BLaER1 treated with 17β-estradiol and CSF1 and Interleukin-3, amounts not matched to agents 10 nM and 100 nM (cell line): ENCODE results near the gene COL7A1.

Source experiments
- H3K27ac ChIP-seq, 11 experiments: shearing (Covaris generic); formaldehyde crosslinking; 2 replicates each; pipeline ENCODE4 v1.8.1; 2022
- H3K27me3 ChIP-seq, 11 experiments: shearing (Covaris generic); formaldehyde crosslinking; 2 replicates each; pipeline ENCODE4 v1.8.1; 2022
- H3K36me3 ChIP-seq, 11 experiments: shearing (Covaris generic); formaldehyde crosslinking; 2 replicates each; pipeline ENCODE4 v1.8.1; 2022
- H3K4me1 ChIP-seq, 10 experiments: shearing (Covaris generic); formaldehyde crosslinking; 2 replicates each; pipeline ENCODE4 v1.8.1; 2022
- H3K4me2 ChIP-seq, 11 experiments: shearing (Covaris generic); formaldehyde crosslinking; 2 replicates each; pipeline ENCODE4 v1.8.1; 2022
- H3K4me3 ChIP-seq, 10 experiments: shearing (Covaris generic); formaldehyde crosslinking; 2 replicates each; pipeline ENCODE4 v1.8.1; 2022
- H3K9ac ChIP-seq, 11 experiments: shearing (Covaris generic); formaldehyde crosslinking; 2 replicates each; pipeline ENCODE4 v1.8.1; 2022
- H3K9me3 ChIP-seq, 11 experiments: shearing (Covaris generic); formaldehyde crosslinking; replicated peaks in 1 of 11; 2 replicates each; pipeline ENCODE4 v1.8.1; 2022
- H4K20me1 ChIP-seq, 11 experiments: shearing (Covaris generic); formaldehyde crosslinking; 2 replicates each; pipeline ENCODE4 v1.8.1; 2022
- Cebpa-rat ChIP-seq, 11 experiments: shearing (Covaris generic); IDR thresholded peaks; 2 replicates each; pipeline ENCODE4 v1.8.1; 2022

Gene COL7A1

DNA sequence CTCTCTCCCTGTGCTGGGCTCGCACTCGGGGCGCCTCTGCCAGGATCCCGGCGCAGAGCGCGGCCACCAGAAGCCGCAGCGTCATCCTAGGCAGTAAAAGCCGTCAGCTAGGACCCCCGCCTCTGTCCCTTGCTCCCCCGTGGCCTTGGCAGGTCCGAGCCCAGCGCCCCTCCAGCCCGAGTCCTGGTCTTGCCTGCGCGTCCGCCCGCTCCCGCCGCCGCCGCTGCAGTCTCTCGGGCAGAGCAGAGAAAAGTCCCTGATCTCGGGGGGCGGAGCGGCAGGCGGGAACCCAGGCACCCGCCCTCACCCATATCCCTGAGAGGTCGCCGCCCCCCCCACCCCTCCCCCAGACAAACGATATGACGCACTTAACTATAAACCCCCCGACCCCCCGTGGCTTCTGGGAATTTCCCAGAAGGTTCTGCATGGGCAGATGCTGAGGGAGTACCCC is at the start of gene COL7A1:
TSS of gene COL7A1 (minus strand) at position 255 of the 451 bp plus-strand sequence. CDS start at position 85, 170 bp downstream.
- Histone ChIP-seq H3K36me3 (peaks cover 26 to 37% (median 30%) of the 10 kb centered on the region in 11 experiments), H3K9ac (peak within 1 kb of the TSS in 3 of 11 experiments; percentile 23 to 66 (median 36); a peak in 4 of 22 replicates), H3K27me3 (peaks cover 40 to 67% (median 57%) of the 10 kb centered on the region in 11 experiments), H3K4me2 (peak within 1 kb of the TSS in 10 of 11 experiments; percentile 37 to 82 (median 54); a peak in 18 of 22 replicates), H4K20me1 (peaks cover 19 to 65% (median 54%) of the 10 kb centered on the region in 11 experiments; a peak in 21 of 22 replicates), H3K4me1 (peaks cover 28 to 40% (median 33%) of the 10 kb centered on the region in 10 experiments), H3K4me3 (peak within 1 kb of the TSS in 4 of 10 experiments; percentile 9 to 35 (median 22); a peak in 4 of 20 replicates), H3K9me3 (no peaks in the 10 kb centered on the region), H3K27ac (no peak within 1 kb of the TSS)
- no peak for TF ChIP-seq Cebpa-rat (IDR thresholded peaks at IDR 0.05)

DNA sequence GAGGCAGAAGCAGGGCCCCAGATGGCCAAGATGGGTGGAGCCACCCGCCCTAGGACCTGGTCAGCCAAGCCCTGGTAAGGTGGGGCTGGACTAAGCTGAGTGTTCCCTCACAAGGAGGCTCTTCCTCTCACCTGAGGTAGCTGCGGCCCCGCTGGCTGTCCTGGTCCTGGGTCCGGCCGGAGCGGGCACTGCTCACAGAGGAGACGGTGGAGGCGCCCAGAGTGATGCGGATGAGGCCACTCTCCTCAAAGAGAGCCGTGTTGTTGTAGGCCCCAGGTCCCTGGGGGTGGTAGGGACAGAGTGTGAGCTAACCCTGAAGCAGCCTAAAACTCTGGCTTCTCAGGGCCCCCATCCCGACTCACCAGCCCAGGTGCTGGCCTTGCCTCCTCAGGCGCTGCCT is 47.5 kb upstream of the COL7A1 start:
- Histone ChIP-seq H3K27me3 (no peaks in the 10 kb centered on the region), H3K9me3 (no peaks in the 10 kb centered on the region), H3K9ac (no peak overlapping the region), H3K4me3 (no peak overlapping the region), H3K4me1 (peaks cover 0 to 11% (median 0%) of the 10 kb centered on the region in 10 experiments; a peak in 1 of 20 replicates), H4K20me1 (peaks cover 0 to 15% (median 0%) of the 10 kb centered on the region in 11 experiments; a peak in 2 of 22 replicates), H3K4me2 (no peak overlapping the region), H3K27ac (no peak overlapping the region), H3K36me3 (no peaks in the 10 kb centered on the region)
- no peak for TF ChIP-seq Cebpa-rat (IDR thresholded peaks at IDR 0.05)

DNA sequence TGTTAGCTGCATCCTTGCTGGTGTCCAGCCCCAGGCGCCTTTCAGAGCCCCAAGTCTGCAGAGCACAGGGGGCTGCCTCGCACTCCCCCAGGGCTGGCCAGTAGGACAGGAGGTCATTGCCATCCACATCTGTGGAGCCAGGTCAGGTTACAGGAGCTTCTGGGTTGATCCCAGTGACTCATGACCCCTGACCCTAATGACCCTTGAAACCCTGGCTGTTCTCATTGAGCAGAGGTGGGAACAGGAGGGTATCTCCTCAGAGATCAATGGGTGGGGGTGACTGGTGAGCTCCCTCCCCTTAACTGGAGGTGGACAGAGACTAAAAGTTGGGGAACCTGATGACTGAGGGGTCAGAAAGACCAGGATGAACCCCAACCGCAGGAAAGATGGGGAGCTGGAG is 46.3 kb upstream of the COL7A1 start:
- H3K4me1 ChIP-seq, result peaks cover 4 to 23% (median 10%) of the 10 kb centered on the region in 10 experiments
- TF ChIP-seq Cebpa-rat (IDR thresholded peaks at IDR 0.05), result no peak
- no peak overlapping the region for H3K4me3 ChIP-seq
- no peak overlapping the region; a peak in 2 of 22 replicates for H3K9ac ChIP-seq
- no peaks in the 10 kb centered on the region for H3K36me3 ChIP-seq
- no peaks in the 10 kb centered on the region for H3K27me3 ChIP-seq
- H3K4me2 ChIP-seq, result no peak overlapping the region
- peaks cover 0 to 15% (median 0%) of the 10 kb centered on the region in 11 experiments; a peak in 2 of 22 replicates for H4K20me1 ChIP-seq
- H3K9me3 ChIP-seq, result no peaks in the 10 kb centered on the region
- H3K27ac ChIP-seq, result no peak overlapping the region

GRCh38 chr3:48639944-48640606 is 44.9 kb upstream of the COL7A1 start:
- Histone ChIP-seq H3K9me3 (no peaks in the 10 kb centered on the region), H3K27me3 (no peaks in the 10 kb centered on the region), H3K4me1 (peaks cover 10 to 32% (median 17%) of the 10 kb centered on the region in 10 experiments), H3K9ac (no peak overlapping the region), H3K4me2 (no peak overlapping the region), H3K4me3 (no peak overlapping the region), H3K27ac (no peak overlapping the region), H3K36me3 (no peaks in the 10 kb centered on the region), H4K20me1 (peaks cover 0 to 10% (median 0%) of the 10 kb centered on the region in 11 experiments; a peak in 2 of 22 replicates)
- no peak for TF ChIP-seq Cebpa-rat (IDR thresholded peaks at IDR 0.05)

DNA sequence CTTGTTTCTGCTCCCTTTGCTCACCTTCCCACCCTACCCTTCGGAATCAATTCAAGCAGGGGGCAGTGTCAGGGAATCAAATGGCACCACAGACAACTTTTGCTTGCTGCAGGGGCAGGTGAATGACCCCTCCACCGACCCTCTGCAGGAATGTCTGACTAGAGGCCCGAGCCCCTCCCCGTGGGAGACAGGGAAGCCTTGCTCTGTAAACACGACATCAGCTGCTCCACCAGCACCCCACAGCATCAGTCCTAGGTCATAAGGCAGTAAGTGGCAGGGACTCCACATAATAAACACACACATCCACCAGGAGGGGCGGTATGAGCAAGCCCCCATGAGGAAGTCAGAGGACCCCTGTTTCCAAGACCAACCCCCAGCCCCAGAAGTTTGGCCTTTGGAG is 42.2 kb upstream of the COL7A1 start:
- Histone ChIP-seq H3K36me3 (peaks cover 5 to 18% (median 13%) of the 10 kb centered on the region in 11 experiments; a peak in 19 of 22 replicates), H3K4me3 (no peak overlapping the region), H3K4me1 (peaks cover 23 to 47% (median 32%) of the 10 kb centered on the region in 10 experiments), H3K4me2 (peak overlapping the region in 5 of 11 experiments; percentile 88 to 99 (median 98); a peak in 4 of 22 replicates), H3K9ac (no peak overlapping the region), H3K27ac (no peak overlapping the region), H4K20me1 (peaks cover 0 to 28% (median 15%) of the 10 kb centered on the region in 11 experiments; a peak in 15 of 22 replicates), H3K27me3 (no peaks in the 10 kb centered on the region), H3K9me3 (no peaks in the 10 kb centered on the region)
- TF ChIP-seq Cebpa-rat (IDR thresholded peaks at IDR 0.05), result no peak

DNA sequence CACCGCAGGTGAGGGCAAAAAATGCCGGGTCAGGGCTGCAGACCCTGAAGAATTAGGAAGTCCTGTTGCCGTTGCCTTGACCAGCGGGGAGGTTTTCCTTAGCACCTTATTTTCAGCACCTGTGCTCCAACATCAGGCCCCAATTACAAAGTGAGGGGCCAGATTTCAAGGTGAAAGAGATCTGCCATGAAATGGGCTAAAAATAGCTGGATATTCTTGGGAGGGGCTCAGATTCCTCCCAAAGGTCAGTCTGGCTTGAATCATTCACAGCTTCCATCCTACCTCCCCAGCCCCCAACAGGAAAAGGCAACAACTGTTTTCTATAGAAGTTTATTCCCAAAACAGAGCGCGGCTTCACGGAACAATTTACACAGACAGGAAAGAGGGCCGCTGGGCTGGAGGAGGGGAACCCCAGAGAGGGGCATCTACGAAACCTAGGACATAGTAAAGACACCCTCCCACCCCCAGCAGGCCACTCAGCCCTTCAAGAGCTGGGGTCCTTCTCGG is 41.1 kb upstream of the COL7A1 start:
- H3K4me2 ChIP-seq, result peak overlapping the region; percentile 87 to 99 (median 94)
- H3K9ac ChIP-seq, result peak overlapping the region; percentile 73 to 87 (median 81)
- peaks cover 23 to 47% (median 32%) of the 10 kb centered on the region in 10 experiments for H3K4me1 ChIP-seq
- peak overlapping the region; percentile 27 to 81 (median 59); a peak in 17 of 22 replicates for H3K27ac ChIP-seq
- no peak for TF ChIP-seq Cebpa-rat (IDR thresholded peaks at IDR 0.05)
- peaks cover 14 to 29% (median 23%) of the 10 kb centered on the region in 11 experiments; a peak in 20 of 22 replicates for H3K36me3 ChIP-seq
- no peaks in the 10 kb centered on the region for H3K27me3 ChIP-seq
- H4K20me1 ChIP-seq, result peaks cover 0 to 35% (median 15%) of the 10 kb centered on the region in 11 experiments; a peak in 15 of 22 replicates
- no peaks in the 10 kb centered on the region for H3K9me3 ChIP-seq
- H3K4me3 ChIP-seq, result peak overlapping the region; percentile 76 to 90 (median 84)

- Histone ChIP-seq H3K9me3 (no peaks in the 10 kb centered on the region), H3K27ac (peak within 1 kb of the TSS; percentile 27 to 81 (median 71); a peak in 21 of 22 replicates), H3K4me1 (peaks cover 23 to 47% (median 32%) of the 10 kb centered on the region in 10 experiments), H3K36me3 (peaks cover 14 to 37% (median 30%) of the 10 kb centered on the region in 11 experiments; a peak in 21 of 22 replicates), H4K20me1 (peaks cover 0 to 41% (median 15%) of the 10 kb centered on the region in 11 experiments; a peak in 15 of 22 replicates), H3K27me3 (no peaks in the 10 kb centered on the region), H3K4me2 (peak within 1 kb of the TSS; percentile 87 to 99 (median 94)), H3K9ac (peak within 1 kb of the TSS; percentile 73 to 87 (median 81)), H3K4me3 (peak within 1 kb of the TSS; percentile 76 to 90 (median 84))
- TF ChIP-seq Cebpa-rat (IDR thresholded peaks at IDR 0.05), result no peak
Measured at GRCh38 chr3:48635222-48636021, 40.3 kb upstream of the COL7A1 start, which contains the start of gene SLC26A6. SLC26A6 (minus strand) TSS chr3:48635461; CDS start chr3:48635393, 68 bp downstream.

- H3K36me3 ChIP-seq, result peaks cover 17 to 44% (median 37%) of the 10 kb centered on the region in 11 experiments; a peak in 21 of 22 replicates
- H3K27me3 ChIP-seq, result no peaks in the 10 kb centered on the region
- peak overlapping the region in 10 of 11 experiments; percentile 48 to 81 (median 72); a peak in 20 of 22 replicates for H3K27ac ChIP-seq
- peak overlapping the region; percentile 73 to 87 (median 81) for H3K9ac ChIP-seq
- peak overlapping the region; percentile 87 to 99 (median 94) for H3K4me2 ChIP-seq
- H3K4me1 ChIP-seq, result peaks cover 23 to 47% (median 32%) of the 10 kb centered on the region in 10 experiments
- peak overlapping the region; percentile 76 to 90 (median 84) for H3K4me3 ChIP-seq
- TF ChIP-seq Cebpa-rat (IDR thresholded peaks at IDR 0.05), result no peak
- no peaks in the 10 kb centered on the region for H3K9me3 ChIP-seq
- H4K20me1 ChIP-seq, result peaks cover 0 to 42% (median 15%) of the 10 kb centered on the region in 11 experiments; a peak in 15 of 22 replicates
Measured at GRCh38 chr3:48634661-48635221, 39.6 kb upstream of the COL7A1 start.
